Nephron progenitor cell (in vitro differentiated cells): ENCODE results near the gene SERHL2.
"Not testable (repeated sequence)": the region's sequence is repeated elsewhere in the genome, so short reads cannot be mapped to it uniquely, and the experiment has no call there.

Experiments
- DNase-seq: peaks from one replicate; pipeline ENCODE4 v3.0.0; 2021
- H3K27ac Mint-ChIP-seq: 2 replicates; pipeline ENCODE4 v1.8.0; 2021; ENCODE audit warnings: mild to moderate bottlenecking, moderate library complexity, mixed read lengths
- H3K27me3 Mint-ChIP-seq: 2 replicates; pipeline ENCODE4 v1.8.0; 2021; ENCODE audit warnings: mild to moderate bottlenecking, low read depth, mixed read lengths; ENCODE audit not compliant: poor library complexity
- H3K36me3 Mint-ChIP-seq: 2 replicates; pipeline ENCODE4 v1.8.0; 2021; ENCODE audit warnings: low read depth, mixed read lengths
- H3K4me1 Mint-ChIP-seq: 2 replicates; pipeline ENCODE4 v1.8.0; 2021; ENCODE audit warnings: mixed read lengths
- H3K4me3 Mint-ChIP-seq: 2 replicates; pipeline ENCODE4 v1.8.0; 2021; ENCODE audit warnings: mild to moderate bottlenecking, moderate library complexity, mixed read lengths
- H3K9me3 Mint-ChIP-seq: 2 replicates; pipeline ENCODE4 v1.8.0; 2021; ENCODE audit warnings: mild to moderate bottlenecking, moderate library complexity, mixed read lengths
- TF ChIP-seq, protein P1 (sequence below): fragments of 200-600 bp; sonication (generic); IDR thresholded peaks from 2 replicates; pipeline ENCODE4 v1.5.0; 2021; ENCODE audit warnings: antibody characterized with exemption

The SERHL2 gene, protein sequence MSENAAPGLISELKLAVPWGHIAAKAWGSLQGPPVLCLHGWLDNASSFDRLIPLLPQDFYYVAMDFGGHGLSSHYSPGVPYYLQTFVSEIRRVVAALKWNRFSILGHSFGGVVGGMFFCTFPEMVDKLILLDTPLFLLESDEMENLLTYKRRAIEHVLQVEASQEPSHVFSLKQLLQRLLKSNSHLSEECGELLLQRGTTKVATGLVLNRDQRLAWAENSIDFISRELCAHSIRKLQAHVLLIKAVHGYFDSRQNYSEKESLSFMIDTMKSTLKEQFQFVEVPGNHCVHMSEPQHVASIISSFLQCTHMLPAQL

DNA sequence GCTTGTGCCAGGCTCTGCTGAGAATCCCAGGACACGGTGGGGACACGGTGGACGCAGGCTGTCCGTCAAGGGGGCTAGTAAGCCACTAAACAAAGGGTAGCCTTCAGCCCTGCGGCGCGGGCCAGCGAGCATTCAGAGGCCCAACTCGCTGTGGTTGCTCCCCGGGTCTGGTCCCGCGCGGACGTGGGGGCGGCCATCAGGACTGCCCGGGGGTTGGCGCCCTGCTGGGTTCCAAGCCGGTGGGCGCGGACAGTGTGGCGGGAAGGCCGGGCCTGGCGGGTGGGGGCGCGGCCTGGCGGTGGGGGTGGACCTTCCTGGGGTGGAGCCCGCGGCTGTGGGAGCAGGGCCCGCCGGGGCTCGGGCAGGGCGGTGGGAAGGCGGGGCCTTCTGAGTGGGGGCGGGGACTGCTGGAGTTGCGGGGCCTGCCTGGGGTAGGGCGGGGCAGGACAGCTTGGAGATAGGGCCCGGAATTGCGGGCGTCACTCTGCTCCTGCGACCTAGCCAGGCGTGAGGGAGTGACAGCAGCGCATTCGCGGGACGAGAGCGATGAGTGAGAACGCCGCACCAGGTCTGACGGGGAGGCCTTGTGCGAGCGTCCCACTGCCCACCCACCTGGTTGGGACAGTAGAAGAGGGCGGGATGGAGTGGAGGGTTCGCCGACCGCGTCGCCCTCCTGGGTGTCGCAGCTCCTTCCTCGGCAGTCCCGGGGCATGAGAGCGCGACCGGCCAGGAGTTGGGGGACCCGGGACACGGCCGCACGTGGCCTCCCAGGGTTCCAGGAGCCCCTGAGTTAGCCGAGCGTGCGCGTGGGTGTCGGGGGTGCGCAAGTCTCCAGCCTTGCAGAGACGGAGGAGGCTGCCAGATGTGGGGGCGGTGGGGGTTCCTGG is at the start of gene SERHL2:
Gene SERHL2 (plus strand): TSS at position 482 of the 887 bp plus-strand sequence. CDS start 65 bp downstream, at position 547.
- peak; percentile 99 for DNase-seq
- H3K27ac Mint-ChIP-seq: peak within 1 kb of the TSS; percentile 68
- H3K36me3 Mint-ChIP-seq: peaks cover 5% of the 10 kb centered on the region
- peaks cover 20% of the 10 kb centered on the region for H3K4me1 Mint-ChIP-seq
- H3K9me3 Mint-ChIP-seq: peaks cover 23% of the 10 kb centered on the region
- peak within 1 kb of the TSS; percentile 83 for H3K4me3 Mint-ChIP-seq
- TF ChIP-seq, protein P1, sequence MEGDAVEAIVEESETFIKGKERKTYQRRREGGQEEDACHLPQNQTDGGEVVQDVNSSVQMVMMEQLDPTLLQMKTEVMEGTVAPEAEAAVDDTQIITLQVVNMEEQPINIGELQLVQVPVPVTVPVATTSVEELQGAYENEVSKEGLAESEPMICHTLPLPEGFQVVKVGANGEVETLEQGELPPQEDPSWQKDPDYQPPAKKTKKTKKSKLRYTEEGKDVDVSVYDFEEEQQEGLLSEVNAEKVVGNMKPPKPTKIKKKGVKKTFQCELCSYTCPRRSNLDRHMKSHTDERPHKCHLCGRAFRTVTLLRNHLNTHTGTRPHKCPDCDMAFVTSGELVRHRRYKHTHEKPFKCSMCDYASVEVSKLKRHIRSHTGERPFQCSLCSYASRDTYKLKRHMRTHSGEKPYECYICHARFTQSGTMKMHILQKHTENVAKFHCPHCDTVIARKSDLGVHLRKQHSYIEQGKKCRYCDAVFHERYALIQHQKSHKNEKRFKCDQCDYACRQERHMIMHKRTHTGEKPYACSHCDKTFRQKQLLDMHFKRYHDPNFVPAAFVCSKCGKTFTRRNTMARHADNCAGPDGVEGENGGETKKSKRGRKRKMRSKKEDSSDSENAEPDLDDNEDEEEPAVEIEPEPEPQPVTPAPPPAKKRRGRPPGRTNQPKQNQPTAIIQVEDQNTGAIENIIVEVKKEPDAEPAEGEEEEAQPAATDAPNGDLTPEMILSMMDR: no peak
- peaks cover 24% of the 10 kb centered on the region for H3K27me3 Mint-ChIP-seq

DNA sequence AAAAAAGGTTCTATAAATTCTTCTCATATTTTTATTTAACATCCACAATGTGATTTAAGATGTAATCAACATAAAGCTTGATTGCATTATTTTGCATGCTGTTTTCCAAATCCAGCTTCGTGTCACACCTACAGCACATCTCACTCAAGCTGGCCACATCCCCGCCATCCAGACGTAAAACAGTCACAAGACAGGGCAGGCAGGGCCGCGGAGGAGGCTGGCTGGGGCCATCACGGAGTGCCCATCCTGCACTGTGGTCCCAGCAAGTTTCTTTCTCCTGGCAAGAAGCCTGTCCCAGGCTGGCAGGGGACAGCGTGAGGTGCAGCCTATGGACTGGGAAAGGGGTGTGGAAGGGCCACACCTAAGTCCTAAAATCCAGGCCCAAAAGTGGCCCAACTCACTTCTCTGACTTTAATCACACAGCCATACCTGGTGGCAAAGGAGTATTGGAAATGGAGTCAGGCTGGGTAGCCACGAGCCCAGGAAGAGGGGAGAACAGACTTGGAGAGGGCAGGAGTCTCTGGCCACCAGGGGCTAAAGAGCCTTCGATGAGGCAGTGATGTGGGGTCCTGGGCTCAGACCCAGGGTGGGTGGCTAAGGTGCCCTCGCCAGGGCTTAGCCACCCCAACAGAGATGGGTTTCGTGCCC is 45.3 kb upstream of the SERHL2 start:
- not testable (repeated sequence) for DNase-seq, H3K36me3 Mint-ChIP-seq, H3K27me3 Mint-ChIP-seq, H3K4me1 Mint-ChIP-seq, H3K9me3 Mint-ChIP-seq, H3K4me3 Mint-ChIP-seq
- H3K27ac Mint-ChIP-seq: peak overlapping the region; percentile 82

DNA sequence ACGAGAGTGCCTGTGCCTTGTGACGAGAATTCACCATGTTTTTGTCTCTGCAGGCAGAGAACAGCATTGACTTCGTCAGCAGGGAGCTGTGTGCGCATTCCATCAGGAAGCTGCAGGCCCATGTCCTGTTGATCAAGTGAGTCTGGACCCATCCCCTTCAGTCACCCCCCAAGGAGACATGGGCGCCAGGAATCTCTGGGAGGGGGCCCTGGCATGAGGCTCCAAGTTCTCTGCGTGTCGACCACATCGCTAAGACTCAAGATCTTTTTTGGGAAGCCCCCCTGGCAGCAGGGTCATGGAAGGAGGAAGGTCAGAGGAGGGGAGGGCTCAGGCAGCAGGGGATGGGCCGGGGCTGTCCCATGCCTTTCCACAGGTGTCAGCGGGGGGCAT is 44.8 kb upstream of the SERHL2 start:
- not testable (repeated sequence) for H3K27me3 Mint-ChIP-seq, H3K4me1 Mint-ChIP-seq, H3K9me3 Mint-ChIP-seq, H3K4me3 Mint-ChIP-seq, H3K27ac Mint-ChIP-seq, DNase-seq, H3K36me3 Mint-ChIP-seq

DNA sequence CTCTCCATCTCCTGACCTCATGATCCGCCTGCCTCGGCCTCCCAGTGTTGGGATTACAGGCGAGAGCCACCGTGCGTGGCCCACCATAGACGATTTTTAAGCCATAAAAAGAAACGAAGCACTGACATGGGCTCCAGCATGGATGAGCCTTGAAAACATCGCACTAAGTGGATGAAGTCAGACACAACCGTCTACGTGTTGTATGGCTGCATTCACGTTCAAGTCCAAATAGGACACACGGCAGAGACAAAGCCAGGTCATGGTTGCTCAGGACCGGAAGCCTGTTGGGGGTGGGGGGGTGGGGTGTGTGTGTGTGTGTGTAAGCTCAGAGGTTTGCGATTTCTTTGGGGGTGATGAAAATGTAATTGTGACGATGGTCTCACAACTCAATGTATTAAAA is 44.2 kb upstream of the SERHL2 start:
- no peak for DNase-seq
- Mint-ChIP-seq H3K36me3 (peaks cover 5% of the 10 kb centered on the region), H3K9me3 (no peaks in the 10 kb centered on the region), H3K27ac (peak overlapping the region; percentile 83), H3K27me3 (peaks cover 3% of the 10 kb centered on the region), H3K4me1 (peaks cover 9% of the 10 kb centered on the region), H3K4me3 (no peak overlapping the region)
- TF ChIP-seq, protein P1: no peak

DNA sequence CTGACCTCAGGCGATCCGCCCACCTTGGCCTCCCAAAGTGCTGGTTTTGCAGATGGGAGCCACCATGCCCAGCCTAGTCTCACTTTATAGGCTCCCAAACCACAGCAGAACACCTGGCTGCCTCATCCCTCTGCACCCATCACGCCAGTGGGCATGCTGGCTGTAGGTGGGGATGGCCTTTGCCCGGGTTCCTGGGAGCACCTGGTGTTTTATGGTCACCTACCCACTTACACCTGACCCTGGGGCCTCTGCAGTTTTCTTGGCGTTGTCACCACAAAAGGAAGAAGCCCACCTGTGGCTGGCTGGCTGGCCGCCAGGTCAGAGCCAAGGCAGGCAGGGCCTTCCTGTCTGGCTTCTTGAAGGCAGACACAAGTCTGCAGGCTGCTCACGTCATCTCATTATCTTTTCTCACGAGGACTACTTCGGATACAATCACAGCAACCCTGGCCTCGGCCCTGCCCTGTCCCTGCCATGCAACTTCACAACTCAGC is 42.3 kb upstream of the SERHL2 start:
- TF ChIP-seq, protein P1: no peak
- Mint-ChIP-seq H3K9me3 (no peaks in the 10 kb centered on the region), H3K27ac (peak overlapping the region; percentile 97), H3K4me3 (no peak overlapping the region), H3K36me3 (peaks cover 5% of the 10 kb centered on the region), H3K4me1 (peaks cover 9% of the 10 kb centered on the region), H3K27me3 (no peaks in the 10 kb centered on the region)
- no peak for DNase-seq

DNA sequence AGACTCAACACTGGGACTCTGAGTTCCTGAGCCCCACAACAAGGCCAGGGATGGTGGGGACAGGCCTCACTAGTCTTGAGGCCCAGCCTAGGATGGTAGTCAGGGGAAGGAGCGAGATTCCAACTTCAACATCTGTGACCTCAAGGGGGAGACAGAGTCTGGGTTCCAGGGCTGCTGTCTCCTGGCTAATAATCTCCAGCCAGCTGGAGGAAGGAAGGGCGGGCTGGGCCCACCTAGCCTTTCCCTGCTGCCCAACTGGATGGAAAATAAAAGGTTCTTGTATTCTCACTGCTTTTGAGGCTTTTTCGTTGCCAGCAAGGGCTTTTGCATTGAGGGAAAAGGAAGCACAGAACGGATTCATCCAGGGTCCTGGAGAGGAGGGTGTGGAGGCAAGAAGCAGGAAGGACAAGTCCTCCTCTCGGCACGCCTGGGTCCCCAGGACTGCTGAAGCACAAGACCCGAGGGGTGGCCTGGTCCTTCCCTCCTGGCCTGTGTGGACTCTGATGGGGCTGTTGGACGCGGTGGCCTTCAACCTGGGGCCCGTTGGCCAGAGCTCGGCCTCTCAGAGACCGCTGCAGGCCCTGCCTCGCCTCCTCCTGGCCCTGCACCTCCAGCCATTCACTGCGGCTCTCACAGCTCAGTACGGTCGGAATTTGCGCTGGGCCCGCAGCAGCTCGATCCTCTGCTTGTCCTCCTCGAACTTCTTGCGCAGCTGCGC is 41.3 kb upstream of the SERHL2 start:
- peak; percentile 40 for DNase-seq
- H3K9me3 Mint-ChIP-seq, H3K4me1 Mint-ChIP-seq, H3K36me3 Mint-ChIP-seq, H3K4me3 Mint-ChIP-seq, H3K27me3 Mint-ChIP-seq: not testable (repeated sequence)
- TF ChIP-seq, protein P1: peak; percentile 39
- H3K27ac Mint-ChIP-seq: peak overlapping the region; percentile 88

DNA sequence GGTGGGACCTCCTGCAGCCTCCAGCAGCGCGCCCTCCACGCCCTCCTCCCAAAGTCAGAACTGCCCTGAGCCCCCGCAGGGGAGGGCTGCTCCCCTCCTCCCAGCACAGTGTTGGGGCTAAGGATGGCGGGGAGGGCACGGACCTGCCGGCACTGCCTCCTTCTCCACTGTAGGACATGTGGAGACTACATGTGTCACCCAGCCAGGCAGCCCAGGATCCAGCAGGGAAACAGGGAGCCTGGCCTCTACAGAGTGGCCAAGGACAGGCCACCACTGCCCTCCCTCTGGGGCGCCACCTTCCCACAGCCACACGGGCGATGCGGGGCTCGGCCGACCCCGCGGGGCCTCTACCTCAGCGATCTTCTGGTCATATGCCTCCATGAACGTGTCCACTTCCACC is 39.4 kb upstream of the SERHL2 start:
- H3K27ac Mint-ChIP-seq, H3K27me3 Mint-ChIP-seq, H3K4me3 Mint-ChIP-seq, H3K9me3 Mint-ChIP-seq, H3K36me3 Mint-ChIP-seq, DNase-seq: not testable (repeated sequence)
- peaks cover 15% of the 10 kb centered on the region for H3K4me1 Mint-ChIP-seq

DNA sequence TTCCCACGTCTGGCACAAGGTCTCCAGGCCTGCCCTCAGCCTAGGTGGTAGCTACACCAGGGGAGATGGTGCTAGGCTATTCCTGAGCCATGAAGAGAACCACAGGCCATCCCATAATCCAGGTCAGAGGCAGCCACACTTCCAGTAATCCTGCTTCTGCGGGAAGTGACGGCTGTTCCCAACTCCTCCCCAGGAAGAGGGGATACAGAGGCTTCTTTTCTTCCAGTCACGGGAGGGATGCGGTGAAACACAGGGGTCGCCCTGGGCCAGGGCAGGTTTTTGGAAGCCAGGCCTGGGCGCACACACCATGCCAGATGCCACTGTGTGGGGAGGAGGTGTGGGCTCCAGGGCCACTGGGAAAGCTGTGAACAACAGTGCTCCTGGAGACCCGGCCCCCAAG is 38.5 kb upstream of the SERHL2 start:
- not testable (repeated sequence) for H3K36me3 Mint-ChIP-seq, H3K9me3 Mint-ChIP-seq, H3K4me3 Mint-ChIP-seq, H3K27me3 Mint-ChIP-seq, DNase-seq, H3K27ac Mint-ChIP-seq
- peaks cover 22% of the 10 kb centered on the region for H3K4me1 Mint-ChIP-seq
